ENCODE results near the gene CAPNS1.

DNA sequence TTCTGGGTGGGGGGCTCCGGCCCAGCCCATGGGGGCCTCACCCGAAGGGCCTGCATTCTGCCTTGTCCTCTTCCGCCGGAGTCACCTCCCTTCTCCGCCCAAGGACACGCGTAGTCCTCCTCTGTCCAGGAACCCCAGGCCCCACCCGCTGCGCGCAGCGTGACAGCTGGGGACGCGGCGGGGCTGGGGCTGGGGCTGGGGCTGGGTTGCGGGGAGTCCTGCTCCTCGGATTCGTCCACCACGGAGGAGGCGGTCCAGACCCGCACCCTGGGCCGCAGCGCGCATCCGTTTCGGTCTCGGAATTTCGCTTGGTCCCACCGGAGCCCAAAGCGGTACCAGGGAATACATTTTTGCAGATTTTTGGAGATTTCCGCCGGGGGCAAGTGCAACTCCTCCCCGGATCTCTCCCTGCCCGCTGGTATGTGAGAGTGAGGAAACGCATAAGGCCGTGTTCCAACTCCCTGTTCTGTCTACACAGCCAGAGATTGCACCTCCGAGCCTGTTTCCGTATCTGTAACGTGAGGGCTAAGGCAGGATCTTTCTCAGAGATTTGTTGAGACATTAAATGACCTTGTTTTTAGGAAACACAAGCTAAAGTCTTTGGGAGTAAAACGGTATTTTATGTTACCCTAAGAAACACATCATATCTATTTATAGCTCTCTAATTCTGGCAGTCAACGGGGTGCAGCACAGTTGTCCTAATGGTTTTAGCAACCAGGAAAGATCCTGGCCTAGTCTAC lies 12.7 kb downstream of the CAPNS1 start, which contains the start of gene COX7A1:
- TF ChIP-seq, protein P1, sequence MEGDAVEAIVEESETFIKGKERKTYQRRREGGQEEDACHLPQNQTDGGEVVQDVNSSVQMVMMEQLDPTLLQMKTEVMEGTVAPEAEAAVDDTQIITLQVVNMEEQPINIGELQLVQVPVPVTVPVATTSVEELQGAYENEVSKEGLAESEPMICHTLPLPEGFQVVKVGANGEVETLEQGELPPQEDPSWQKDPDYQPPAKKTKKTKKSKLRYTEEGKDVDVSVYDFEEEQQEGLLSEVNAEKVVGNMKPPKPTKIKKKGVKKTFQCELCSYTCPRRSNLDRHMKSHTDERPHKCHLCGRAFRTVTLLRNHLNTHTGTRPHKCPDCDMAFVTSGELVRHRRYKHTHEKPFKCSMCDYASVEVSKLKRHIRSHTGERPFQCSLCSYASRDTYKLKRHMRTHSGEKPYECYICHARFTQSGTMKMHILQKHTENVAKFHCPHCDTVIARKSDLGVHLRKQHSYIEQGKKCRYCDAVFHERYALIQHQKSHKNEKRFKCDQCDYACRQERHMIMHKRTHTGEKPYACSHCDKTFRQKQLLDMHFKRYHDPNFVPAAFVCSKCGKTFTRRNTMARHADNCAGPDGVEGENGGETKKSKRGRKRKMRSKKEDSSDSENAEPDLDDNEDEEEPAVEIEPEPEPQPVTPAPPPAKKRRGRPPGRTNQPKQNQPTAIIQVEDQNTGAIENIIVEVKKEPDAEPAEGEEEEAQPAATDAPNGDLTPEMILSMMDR (IDR thresholded peaks at IDR 0.05; ENCODE audit: low read length) = no peak
- no peak for TF ChIP-seq EZH2 (optimal IDR thresholded peaks at IDR 0.05; ENCODE audit: low read depth, low read length)
